ENCODE measurements around the gene MAGEB16. TPM values are rescaled to one million over a fixed set of nuclear protein-coding genes. Genes with fewer than 3 reads are reported as not detected.

The MAGEB16 gene
- total RNA-seq: not detected

DNA sequence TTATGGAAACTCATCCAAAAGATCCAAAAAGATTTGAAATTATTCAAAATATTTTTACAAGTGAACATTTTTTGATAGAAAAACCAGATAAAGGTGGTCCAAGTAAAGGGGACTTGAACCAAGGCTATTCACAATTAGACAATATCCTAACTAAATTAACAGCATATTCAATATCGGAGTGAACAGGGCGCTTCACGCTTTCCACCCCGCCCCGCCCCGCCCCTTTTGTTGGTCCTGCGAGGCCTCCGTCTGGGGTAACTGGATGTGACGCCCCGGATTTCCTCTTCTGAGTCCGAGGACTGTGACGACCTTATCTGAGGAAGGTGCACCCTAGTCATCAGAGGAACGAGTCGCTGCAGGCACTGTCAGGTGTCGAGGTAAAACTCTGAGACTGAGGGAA lies at the start of gene MAGEB16:
MAGEB16 (plus strand) TSS at position 301 of the 400 bp plus-strand sequence. CDS start 3,855 bp downstream, outside the sequence.
- no peak for DNase-seq

DNA sequence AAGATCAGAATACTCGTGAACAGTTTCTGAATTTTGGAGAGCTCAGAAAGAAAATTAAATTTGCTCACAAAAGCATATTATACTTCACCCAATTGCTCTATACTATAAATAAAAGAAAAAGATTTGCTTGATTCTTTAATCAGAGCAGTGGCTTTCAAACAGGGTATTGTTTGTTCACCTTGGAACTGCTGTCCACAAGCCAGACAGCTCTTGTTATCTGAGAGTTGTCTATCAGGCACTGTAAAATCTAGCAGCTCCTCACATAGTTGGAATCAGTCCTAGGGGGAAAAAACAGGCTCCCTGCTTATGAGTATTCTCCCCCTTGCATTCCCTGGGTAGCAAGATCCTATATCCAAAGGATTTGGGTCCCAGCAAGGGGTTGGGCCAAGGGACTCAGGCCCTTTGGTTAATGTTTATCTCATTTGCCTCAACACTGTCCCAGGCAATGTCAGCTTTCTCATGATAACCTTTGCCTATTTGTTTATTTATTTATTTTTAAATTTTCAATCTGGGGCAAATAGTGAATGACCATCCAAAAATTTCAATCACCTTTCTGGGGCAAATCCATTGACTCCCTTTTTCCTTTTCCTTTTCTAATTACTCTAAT lies 24.1 kb upstream of the MAGEB16 start:
- DNase-seq: no peak

DNA sequence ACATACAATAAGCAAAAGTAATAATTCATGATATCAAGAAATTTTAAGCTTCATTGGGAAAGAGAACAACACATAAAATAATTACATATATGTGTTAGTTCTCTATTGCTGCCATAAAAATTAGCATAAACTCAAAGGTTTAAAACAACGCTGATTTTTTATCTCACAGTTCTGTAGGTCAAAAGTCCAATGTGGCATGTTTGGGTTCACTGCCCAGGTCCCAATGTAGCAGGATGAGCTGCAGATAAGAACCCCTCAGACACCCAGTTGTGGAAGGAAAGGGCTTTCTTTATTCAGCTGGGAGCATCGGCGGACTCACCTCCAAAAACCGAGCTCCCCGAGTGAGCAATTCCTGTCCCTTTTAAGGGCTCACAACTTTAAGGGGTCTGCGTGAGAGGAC lies 13.1 kb upstream of the MAGEB16 start:
- no peak for DNase-seq

DNA sequence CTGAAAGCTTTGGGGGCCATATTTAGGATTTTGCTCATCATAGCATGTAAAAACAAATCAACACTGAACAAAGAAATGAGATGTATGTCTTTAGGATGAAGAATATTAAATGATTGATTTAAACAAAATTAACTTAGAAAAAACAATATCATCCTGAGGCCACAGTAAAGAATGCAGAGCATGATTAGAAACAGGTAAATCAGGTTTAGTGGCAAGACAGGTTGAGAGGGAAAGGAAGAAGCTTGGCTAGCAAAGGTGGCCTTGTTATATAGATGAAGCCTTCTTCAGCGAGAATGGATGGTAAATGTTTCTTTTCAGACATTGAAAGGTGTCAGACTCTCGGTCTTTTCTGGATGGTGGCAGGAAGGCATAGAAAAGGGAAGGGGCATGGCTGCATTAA lies 11.9 kb upstream of the MAGEB16 start:
- DNase-seq: no peak

DNA sequence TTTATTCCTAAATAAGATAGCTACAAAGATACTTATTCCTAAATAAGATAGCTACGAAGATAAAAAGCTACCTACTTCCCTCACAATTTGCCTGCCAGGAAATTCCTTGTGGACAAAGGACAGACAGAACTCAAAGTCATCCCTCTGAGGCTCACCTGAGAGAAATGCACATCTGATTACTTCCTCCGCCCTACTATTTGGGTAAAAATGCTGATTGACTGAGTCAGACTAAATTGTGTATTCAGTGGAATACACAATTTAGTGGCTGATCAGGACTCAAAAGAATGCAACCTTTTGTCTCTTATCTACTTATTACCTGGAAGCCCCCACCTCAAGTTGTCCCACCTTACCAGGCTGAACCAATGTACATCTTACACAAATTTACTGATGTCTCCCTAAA lies 10.3 kb upstream of the MAGEB16 start:
- DNase-seq: no peak

DNA sequence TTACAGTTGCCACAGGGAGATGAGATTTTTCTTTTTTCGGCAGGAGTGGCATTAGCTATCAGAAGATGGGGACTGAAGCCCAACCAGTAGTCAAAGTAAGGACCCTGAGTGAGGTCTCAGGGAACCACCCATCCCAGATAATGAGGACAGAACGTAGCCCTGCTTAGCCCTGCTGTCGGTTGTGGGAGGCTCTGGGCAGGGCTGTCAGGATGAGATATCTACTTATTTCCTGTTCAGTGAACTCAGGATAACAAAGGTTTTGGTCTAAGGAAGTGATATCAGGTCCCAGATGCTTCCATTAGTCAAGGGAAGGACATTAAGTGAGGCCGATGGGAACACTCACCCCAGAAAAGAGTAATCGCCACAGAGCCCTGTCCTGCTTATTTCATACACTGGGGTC lies 2.3 kb downstream of the MAGEB16 start:
- no peak for DNase-seq

DNA sequence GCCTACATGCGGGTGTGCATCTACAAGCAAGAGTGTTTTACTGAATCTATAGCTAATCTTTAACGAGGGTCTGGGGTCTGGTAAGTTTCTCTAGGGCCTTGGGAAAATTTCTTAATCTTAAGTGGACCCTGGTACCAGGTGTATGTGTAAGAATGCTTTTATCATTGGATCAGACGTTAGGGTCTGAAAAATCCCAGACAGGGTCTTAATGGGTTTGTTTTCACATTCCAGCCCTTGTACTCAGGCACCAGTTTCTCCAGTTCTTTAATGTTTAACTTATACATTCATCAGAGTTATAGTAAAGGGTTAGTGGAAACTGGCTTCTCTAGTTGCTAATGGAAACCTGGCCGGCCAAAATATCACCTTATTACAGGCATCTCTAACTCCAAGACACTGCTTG lies 11.6 kb downstream of the MAGEB16 start:
- DNase-seq: no peak

DNA sequence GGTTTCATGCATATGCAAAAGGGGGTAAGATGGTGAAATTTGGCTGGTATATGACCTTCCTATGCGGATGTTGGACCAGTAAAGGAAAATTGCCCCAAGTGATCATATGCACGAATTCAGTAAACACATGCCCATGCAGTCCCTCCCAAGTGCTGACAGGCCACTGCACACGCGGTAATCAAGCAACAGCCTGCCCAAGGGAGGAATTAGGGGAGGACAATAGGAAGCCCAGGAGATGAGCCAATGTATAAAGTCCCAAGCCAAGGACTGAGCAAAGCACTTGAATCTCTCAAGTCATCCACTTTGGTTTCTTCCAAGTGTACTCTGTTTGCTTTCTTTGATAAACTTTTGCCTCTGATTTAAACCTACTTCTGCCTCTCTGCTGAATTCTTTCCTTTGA lies 21.1 kb downstream of the MAGEB16 start:
- DNase-seq: no peak

DNA sequence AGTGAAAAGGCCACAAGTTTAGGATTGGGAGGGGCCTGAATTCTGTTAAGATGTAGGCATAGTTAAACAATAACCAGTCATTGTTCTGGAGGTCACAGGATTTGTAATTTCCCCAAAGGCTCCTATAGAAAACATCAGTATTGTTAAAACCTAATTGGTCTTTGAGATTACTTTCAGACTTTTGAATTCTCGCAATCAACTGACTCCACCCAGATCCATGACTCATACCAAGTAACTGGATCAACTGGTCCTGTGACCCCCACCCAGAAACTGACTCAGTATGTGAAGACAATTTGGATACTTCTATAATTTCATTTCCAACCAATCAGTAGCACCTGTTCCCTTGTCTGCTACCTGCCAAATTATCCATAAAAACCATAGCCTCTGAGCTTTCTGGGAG lies 28.4 kb downstream of the MAGEB16 start:
- DNase-seq: no peak

DNA sequence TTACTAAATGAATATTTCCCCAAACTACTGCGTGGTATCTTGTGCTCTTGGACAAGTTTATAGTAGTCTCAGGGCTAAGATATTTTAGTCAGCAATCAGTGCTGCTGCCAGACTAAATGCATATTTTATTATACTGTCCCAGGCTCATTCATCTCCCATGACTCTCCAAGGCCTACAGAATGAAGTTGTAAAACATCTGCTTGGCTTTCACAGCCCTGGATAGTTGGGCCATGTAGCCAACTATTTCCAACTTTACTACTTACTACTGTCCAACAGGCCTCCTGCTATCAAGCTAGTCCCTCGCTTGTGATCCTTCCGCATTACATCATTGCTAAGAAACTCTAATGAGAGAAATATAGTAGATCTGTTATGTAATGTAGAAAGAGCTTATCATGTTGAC lies 31.4 kb downstream of the MAGEB16 start:
- DNase-seq: no peak

DNA sequence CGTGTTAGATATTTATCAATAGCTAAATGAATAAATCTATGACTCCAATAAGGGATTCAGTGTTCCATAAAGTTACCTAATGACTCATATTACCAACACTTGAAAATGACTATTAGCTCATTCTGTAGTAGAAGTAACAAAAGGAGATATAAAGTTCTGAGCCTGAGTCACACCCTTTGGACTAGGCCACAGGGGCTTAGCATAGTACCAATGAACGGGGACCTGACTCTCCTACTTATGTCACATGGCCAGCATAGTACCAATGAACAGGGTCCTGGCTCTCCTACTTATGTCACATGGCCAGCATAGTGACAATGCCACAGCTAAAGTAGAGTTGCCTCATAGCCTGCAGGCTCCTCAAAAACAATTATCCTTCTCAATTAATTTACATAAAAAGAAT lies 43.7 kb downstream of the MAGEB16 start:
- no peak for DNase-seq

DNA sequence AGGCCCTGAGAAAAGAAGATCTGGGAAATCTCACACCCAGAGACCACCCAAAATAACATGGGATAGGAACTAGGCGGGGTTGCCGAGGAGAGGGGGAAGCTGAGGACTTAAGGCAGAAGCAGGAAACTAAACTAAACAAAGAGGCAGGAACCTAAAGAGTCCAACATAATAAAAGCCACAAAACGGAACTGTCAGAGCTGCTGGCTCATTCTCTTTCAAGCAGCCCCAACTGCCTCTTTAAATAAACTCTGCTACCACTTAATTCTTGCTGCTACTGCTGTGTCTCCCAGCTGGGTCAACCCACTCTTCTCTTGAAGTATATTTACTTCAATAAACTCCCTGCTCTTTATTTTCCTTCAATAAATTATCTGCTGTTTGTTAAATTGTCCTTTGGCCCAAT lies 44.5 kb downstream of the MAGEB16 start:
- DNase-seq: no peak

DNA sequence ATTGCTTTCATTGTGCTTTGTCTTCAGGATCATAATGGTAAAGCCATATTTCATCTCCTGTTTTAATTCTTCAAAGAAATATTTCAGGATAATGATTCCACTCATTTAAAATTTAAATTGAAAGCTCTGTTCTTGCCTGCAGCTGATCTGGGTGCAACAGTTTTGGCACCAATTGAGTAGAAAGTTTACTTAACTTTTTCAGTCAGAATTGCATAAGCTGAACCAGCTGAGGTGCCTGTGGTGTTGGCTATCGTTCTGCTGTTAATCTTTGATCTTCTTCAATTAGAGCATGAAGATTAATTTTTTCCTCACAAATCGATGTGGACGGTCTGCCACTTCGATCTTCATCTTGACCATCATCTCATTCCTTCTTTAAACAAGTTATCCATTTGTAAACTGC lies 49.6 kb downstream of the MAGEB16 start:
- DNase-seq: no peak

All from effector CD4-positive, alpha-beta T cell (primary cell).